Stimulated activated memory B cell treated with anti-CD40 and anti-IgM and Interleukin-4, amounts not matched to agents 10 μg/mL and 1 μg/mL and 100 μg/mL, for 72 hours (primary cell): ENCODE measurements around the gene SLC38A1.
A peak's percentile ranks its signal among the peaks of the same experiment; 100 is the strongest.
"Not testable (repeated sequence)": the region's sequence is repeated elsewhere in the genome, so short reads cannot be mapped to it uniquely, and the experiment has no call there.

ENCODE experiments used
- ATAC-seq: fragments of 150-1000 bp; cut with Tn5 transposase; 2 replicates; pipeline ENCODE4 v1.10.0; 2021
- H3K27ac Mint-ChIP-seq: one replicate; pipeline ENCODE4 v1.8.0; 2022; ENCODE audit warnings: mild to moderate bottlenecking, mixed read lengths
- H3K27me3 Mint-ChIP-seq: one replicate; pipeline ENCODE4 v1.8.0; 2022; ENCODE audit warnings: mixed read lengths
- H3K36me3 Mint-ChIP-seq: one replicate; pipeline ENCODE4 v1.8.0; 2022; ENCODE audit warnings: mixed read lengths
- H3K4me1 Mint-ChIP-seq: one replicate; pipeline ENCODE4 v1.8.0; 2022; ENCODE audit warnings: mixed read lengths
- H3K4me3 Mint-ChIP-seq: one replicate; pipeline ENCODE4 v1.8.0; 2022; ENCODE audit warnings: mild to moderate bottlenecking, moderate library complexity, mixed read lengths
- H3K9me3 Mint-ChIP-seq: one replicate; pipeline ENCODE4 v1.8.0; 2022; ENCODE audit warnings: mixed read lengths

SLC38A1 gene

GRCh38 chr12:46209914-46210872, 58.6 kb downstream of the SLC38A1 start:
- peaks cover 81% of the 10 kb centered on the region for H3K36me3 Mint-ChIP-seq
- peak; percentile 89 for ATAC-seq

GRCh38 chr12:46209170-46209569, 59.7 kb downstream of the SLC38A1 start:
- peak overlapping the region; percentile 96 for H3K27ac Mint-ChIP-seq
- H3K9me3 Mint-ChIP-seq: no peaks in the 10 kb centered on the region
- peaks cover 83% of the 10 kb centered on the region for H3K36me3 Mint-ChIP-seq
- peaks cover 74% of the 10 kb centered on the region for H3K4me1 Mint-ChIP-seq
- no peak overlapping the region for H3K4me3 Mint-ChIP-seq
- ATAC-seq: no peak
- H3K27me3 Mint-ChIP-seq: no peaks in the 10 kb centered on the region

More at GRCh38 chr12:46209914-46210872, 58.6 kb downstream of the SLC38A1 start:
- Mint-ChIP-seq H3K27me3 (no peaks in the 10 kb centered on the region), H3K9me3 (no peaks in the 10 kb centered on the region), H3K4me1 (peaks cover 84% of the 10 kb centered on the region), H3K4me3 (peak overlapping the region; percentile 30), H3K27ac (peak overlapping the region; percentile 96)

GRCh38 chr12:46208370-46208769, 60.5 kb downstream of the SLC38A1 start:
- Mint-ChIP-seq H3K27me3 (no peaks in the 10 kb centered on the region), H3K4me3 (no peak overlapping the region), H3K36me3 (peaks cover 85% of the 10 kb centered on the region), H3K9me3 (no peaks in the 10 kb centered on the region), H3K4me1 (peaks cover 72% of the 10 kb centered on the region), H3K27ac (peak overlapping the region; percentile 96)
- ATAC-seq: no peak

- Mint-ChIP-seq H3K9me3 (no peaks in the 10 kb centered on the region), H3K27ac (peak overlapping the region; percentile 96), H3K36me3 (peaks cover 85% of the 10 kb centered on the region), H3K4me1 (peaks cover 66% of the 10 kb centered on the region), H3K4me3 (peak overlapping the region; percentile 72), H3K27me3 (no peaks in the 10 kb centered on the region)
- peak; percentile 78 for ATAC-seq
Measured at GRCh38 chr12:46207644-46208043, 61.2 kb downstream of the SLC38A1 start.

- Mint-ChIP-seq H3K4me3 (peak overlapping the region; percentile 72), H3K36me3 (peaks cover 85% of the 10 kb centered on the region), H3K4me1 (peaks cover 54% of the 10 kb centered on the region), H3K9me3 (no peaks in the 10 kb centered on the region), H3K27ac (peak overlapping the region; percentile 96), H3K27me3 (no peaks in the 10 kb centered on the region)
- no peak for ATAC-seq
Measured at GRCh38 chr12:46206471-46206870, 62.4 kb downstream of the SLC38A1 start.

- Mint-ChIP-seq H3K4me1 (peaks cover 42% of the 10 kb centered on the region), H3K27ac (peak overlapping the region; percentile 96)
Measured at GRCh38 chr12:46205294-46205693, 63.5 kb downstream of the SLC38A1 start.

GRCh38 chr12:46201284-46201789, 67.5 kb downstream of the SLC38A1 start:
- no peaks in the 10 kb centered on the region for H3K27me3 Mint-ChIP-seq
- H3K4me3 Mint-ChIP-seq: no peak overlapping the region
- peaks cover 77% of the 10 kb centered on the region for H3K36me3 Mint-ChIP-seq
- H3K9me3 Mint-ChIP-seq: no peaks in the 10 kb centered on the region
- no peak overlapping the region for H3K27ac Mint-ChIP-seq
- ATAC-seq: no peak
- H3K4me1 Mint-ChIP-seq: peaks cover 7% of the 10 kb centered on the region

More at GRCh38 chr12:46205294-46205693, 63.5 kb downstream of the SLC38A1 start:
- ATAC-seq: no peak
- H3K36me3 Mint-ChIP-seq: peaks cover 78% of the 10 kb centered on the region
- H3K4me3 Mint-ChIP-seq: no peak overlapping the region
- no peaks in the 10 kb centered on the region for H3K27me3 Mint-ChIP-seq
- H3K9me3 Mint-ChIP-seq: no peaks in the 10 kb centered on the region

- H3K27me3 Mint-ChIP-seq: no peaks in the 10 kb centered on the region
- H3K4me3 Mint-ChIP-seq: no peak overlapping the region
- H3K9me3 Mint-ChIP-seq: no peaks in the 10 kb centered on the region
- no peak overlapping the region for H3K27ac Mint-ChIP-seq
- H3K4me1 Mint-ChIP-seq: peaks cover 4% of the 10 kb centered on the region
- ATAC-seq: no peak
- peaks cover 77% of the 10 kb centered on the region for H3K36me3 Mint-ChIP-seq
Measured at GRCh38 chr12:46200551-46200950, 68.3 kb downstream of the SLC38A1 start.

- no peak overlapping the region for H3K4me3 Mint-ChIP-seq
- H3K36me3 Mint-ChIP-seq: peaks cover 82% of the 10 kb centered on the region
- H3K9me3 Mint-ChIP-seq: peaks cover 4% of the 10 kb centered on the region
- H3K27me3 Mint-ChIP-seq: no peaks in the 10 kb centered on the region
- ATAC-seq: no peak
- peaks cover 12% of the 10 kb centered on the region for H3K4me1 Mint-ChIP-seq
- H3K27ac Mint-ChIP-seq: no peak overlapping the region
Measured at GRCh38 chr12:46198913-46199312, 69.9 kb downstream of the SLC38A1 start.

GRCh38 chr12:46197883-46198282, 71.0 kb downstream of the SLC38A1 start:
- peaks cover 18% of the 10 kb centered on the region for H3K4me1 Mint-ChIP-seq
- H3K27ac Mint-ChIP-seq: no peak overlapping the region
- H3K4me3 Mint-ChIP-seq: no peak overlapping the region
- no peaks in the 10 kb centered on the region for H3K27me3 Mint-ChIP-seq
- peaks cover 8% of the 10 kb centered on the region for H3K9me3 Mint-ChIP-seq
- ATAC-seq: no peak
- H3K36me3 Mint-ChIP-seq: peaks cover 82% of the 10 kb centered on the region

GRCh38 chr12:46190533-46190932, 78.3 kb downstream of the SLC38A1 start:
- ATAC-seq, H3K4me3 Mint-ChIP-seq, H3K27me3 Mint-ChIP-seq: not testable (repeated sequence)
- peaks cover 83% of the 10 kb centered on the region for H3K4me1 Mint-ChIP-seq
- peaks cover 87% of the 10 kb centered on the region for H3K36me3 Mint-ChIP-seq
- H3K9me3 Mint-ChIP-seq: peaks cover 18% of the 10 kb centered on the region
- peak overlapping the region; percentile 66 for H3K27ac Mint-ChIP-seq

GRCh38 chr12:46188170-46188569, 80.7 kb downstream of the SLC38A1 start:
- ATAC-seq: no peak
- H3K9me3 Mint-ChIP-seq: peaks cover 13% of the 10 kb centered on the region
- no peaks in the 10 kb centered on the region for H3K27me3 Mint-ChIP-seq
- H3K4me1 Mint-ChIP-seq: peaks cover 82% of the 10 kb centered on the region
- H3K36me3 Mint-ChIP-seq: peaks cover 76% of the 10 kb centered on the region
- H3K27ac Mint-ChIP-seq: peak overlapping the region; percentile 40
- H3K4me3 Mint-ChIP-seq: no peak overlapping the region

- H3K36me3 Mint-ChIP-seq: peaks cover 72% of the 10 kb centered on the region
- H3K4me3 Mint-ChIP-seq: no peak overlapping the region
- H3K27me3 Mint-ChIP-seq: no peaks in the 10 kb centered on the region
- peak; percentile 39 for ATAC-seq
- H3K4me1 Mint-ChIP-seq: peaks cover 84% of the 10 kb centered on the region
- peaks cover 8% of the 10 kb centered on the region for H3K9me3 Mint-ChIP-seq
- peak overlapping the region; percentile 40 for H3K27ac Mint-ChIP-seq
Measured at GRCh38 chr12:46187023-46187422, 81.8 kb downstream of the SLC38A1 start.

- peaks cover 84% of the 10 kb centered on the region for H3K4me1 Mint-ChIP-seq
Measured at GRCh38 chr12:46186088-46186487, 82.8 kb downstream of the SLC38A1 start.

GRCh38 chr12:46185686-46186085, 83.2 kb downstream of the SLC38A1 start:
- Mint-ChIP-seq H3K27me3 (no peaks in the 10 kb centered on the region), H3K27ac (peak overlapping the region; percentile 75), H3K4me3 (no peak overlapping the region), H3K4me1 (peaks cover 84% of the 10 kb centered on the region), H3K36me3 (peaks cover 67% of the 10 kb centered on the region), H3K9me3 (no peaks in the 10 kb centered on the region)
- ATAC-seq: peak; percentile 28

More at GRCh38 chr12:46186088-46186487, 82.8 kb downstream of the SLC38A1 start:
- ATAC-seq: no peak
- no peak overlapping the region for H3K4me3 Mint-ChIP-seq
- H3K27me3 Mint-ChIP-seq: no peaks in the 10 kb centered on the region
- peak overlapping the region; percentile 75 for H3K27ac Mint-ChIP-seq
- no peaks in the 10 kb centered on the region for H3K9me3 Mint-ChIP-seq
- H3K36me3 Mint-ChIP-seq: peaks cover 71% of the 10 kb centered on the region
